GM12872 (cell line): ENCODE results near the gene SRSF11.

ENCODE experiments used
- CTCF ChIP-seq: IDR thresholded peaks from 3 replicates; pipeline ENCODE4 v1.5.1; 2011; ENCODE audit warnings: low read depth, mild to moderate bottlenecking, low read length, moderate library complexity; ENCODE audit not compliant: insufficient read depth

Gene SRSF11

GRCh38 chr1:70200065-70200464 is 21.1 kb upstream of the SRSF11 start:
- no peak for TF ChIP-seq CTCF

- no peak for TF ChIP-seq CTCF
Observed at GRCh38 chr1:70202173-70202758, 18.9 kb upstream of the SRSF11 start.

- TF ChIP-seq CTCF = no peak
Observed at GRCh38 chr1:70204139-70204538, 17.0 kb upstream of the SRSF11 start.

GRCh38 chr1:70204600-70204999 is 16.6 kb upstream of the SRSF11 start:
- TF ChIP-seq CTCF = no peak

- TF ChIP-seq CTCF = no peak
Observed at GRCh38 chr1:70205071-70205433, 16.1 kb upstream of the SRSF11 start.

- no peak for TF ChIP-seq CTCF
Observed at GRCh38 chr1:70205434-70206118, 15.6 kb upstream of the SRSF11 start, which contains the start of gene LRRC40. LRRC40 (minus strand) TSS chr1:70205579; CDS start chr1:70205540, 39 bp downstream.

- no peak for TF ChIP-seq CTCF
Observed at GRCh38 chr1:70207492-70207891, 13.7 kb upstream of the SRSF11 start.
